Motor neuron (in vitro differentiated cells): ENCODE measurements around the gene WASHC2C. TPM values are rescaled to one million over a fixed set of nuclear protein-coding genes. Genes with fewer than 3 reads are reported as not detected.
"Not testable (repeated sequence)": the region's sequence is repeated elsewhere in the genome, so short reads cannot be mapped to it uniquely, and the experiment has no call there.

Source experiments
- ATAC-seq, 8 experiments: fragments of 200-7000 bp; cut with Tn5 transposase; replicated peaks in 6 of 8; 2 replicates each; pipeline ENCODE4 v1.8.0; 2021; ENCODE audit warnings: mild to moderate bottlenecking in 8 of 8, moderate library complexity in 8 of 8
- H3K27ac ChIP-seq, 2 donors: fragments of 250-450 bp; sonication (Bioruptor Pico); 2 replicates each; pipeline ENCODE4 v1.9.0; 2021; ENCODE audit warnings: antibody characterized with exemption in 2 of 2, mild to moderate bottlenecking in 2 of 2, moderate library complexity in 1 of 2
- H3K4me1 ChIP-seq, 2 donors: fragments of 250-450 bp; sonication (Bioruptor Pico); replicated peaks in 1 of 2; 2 replicates each; pipeline ENCODE4 v1.6.1; 2021; ENCODE audit warnings: antibody characterized with exemption in 2 of 2, mild to moderate bottlenecking in 2 of 2, moderate library complexity in 1 of 2
- H3K4me3 ChIP-seq, 5 donors: fragments of 250-450 bp; sonication (Bioruptor Pico); 2 replicates each; pipeline ENCODE4 v1.9.0; 2021; ENCODE audit warnings: antibody characterized with exemption in 5 of 5, mild to moderate bottlenecking in 5 of 5, moderate library complexity in 4 of 5
- WGBS, 10 experiments: fragments of 450-650 bp; shearing (Covaris generic); methylation state at CpG; one replicate each; pipeline ENCODE4 v1.0.0; 2022; 5-methylcytosine and 5-hydroxymethylcytosine counted together
- in situ Hi-C, 9 experiments: fragments of 400-800 bp; cut with MboI; loops; one replicate each; pipeline ENCODE4 v1.15.0; 2021; ENCODE audit warnings: low sequenced_read_pairs in 9 of 9, low pct_unique_long_range_greater_than_20kb in 2 of 9; ENCODE audit not compliant: unreplicated experiment in 9 of 9
- total RNA-seq, 8 experiments: library from RNA; unstranded; fragments of 300-600 nt; gene quantifications; 2 replicates each; pipeline versions ENCODE4 v1.2.3 to v1.2.4, GENCODE V29; 2022

The WASHC2C gene, protein sequence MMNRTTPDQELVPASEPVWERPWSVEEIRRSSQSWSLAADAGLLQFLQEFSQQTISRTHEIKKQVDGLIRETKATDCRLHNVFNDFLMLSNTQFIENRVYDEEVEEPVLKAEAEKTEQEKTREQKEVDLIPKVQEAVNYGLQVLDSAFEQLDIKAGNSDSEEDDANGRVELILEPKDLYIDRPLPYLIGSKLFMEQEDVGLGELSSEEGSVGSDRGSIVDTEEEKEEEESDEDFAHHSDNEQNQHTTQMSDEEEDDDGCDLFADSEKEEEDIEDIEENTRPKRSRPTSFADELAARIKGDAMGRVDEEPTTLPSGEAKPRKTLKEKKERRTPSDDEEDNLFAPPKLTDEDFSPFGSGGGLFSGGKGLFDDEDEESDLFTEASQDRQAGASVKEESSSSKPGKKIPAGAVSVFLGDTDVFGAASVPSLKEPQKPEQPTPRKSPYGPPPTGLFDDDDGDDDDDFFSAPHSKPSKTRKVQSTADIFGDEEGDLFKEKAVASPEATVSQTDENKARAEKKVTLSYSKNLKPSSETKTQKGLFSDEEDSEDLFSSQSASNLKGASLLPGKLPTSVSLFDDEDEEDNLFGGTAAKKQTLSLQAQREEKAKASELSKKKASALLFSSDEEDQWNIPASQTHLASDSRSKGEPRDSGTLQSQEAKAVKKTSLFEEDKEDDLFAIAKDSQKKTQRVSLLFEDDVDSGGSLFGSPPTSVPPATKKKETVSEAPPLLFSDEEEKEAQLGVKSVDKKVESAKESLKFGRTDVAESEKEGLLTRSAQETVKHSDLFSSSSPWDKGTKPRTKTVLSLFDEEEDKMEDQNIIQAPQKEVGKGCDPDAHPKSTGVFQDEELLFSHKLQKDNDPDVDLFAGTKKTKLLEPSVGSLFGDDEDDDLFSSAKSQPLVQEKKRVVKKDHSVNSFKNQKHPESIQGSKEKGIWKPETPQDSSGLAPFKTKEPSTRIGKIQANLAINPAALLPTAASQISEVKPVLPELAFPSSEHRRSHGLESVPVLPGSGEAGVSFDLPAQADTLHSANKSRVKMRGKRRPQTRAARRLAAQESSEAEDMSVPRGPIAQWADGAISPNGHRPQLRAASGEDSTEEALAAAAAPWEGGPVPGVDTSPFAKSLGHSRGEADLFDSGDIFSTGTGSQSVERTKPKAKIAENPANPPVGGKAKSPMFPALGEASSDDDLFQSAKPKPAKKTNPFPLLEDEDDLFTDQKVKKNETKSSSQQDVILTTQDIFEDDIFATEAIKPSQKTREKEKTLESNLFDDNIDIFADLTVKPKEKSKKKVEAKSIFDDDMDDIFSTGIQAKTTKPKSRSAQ (N-terminal part only)
- total RNA-seq, result 10 to 100 TPM in 7 of 8 experiments, 1 to 10 TPM in 1; 9.4 to 40.3 (median 27.5) TPM

DNA sequence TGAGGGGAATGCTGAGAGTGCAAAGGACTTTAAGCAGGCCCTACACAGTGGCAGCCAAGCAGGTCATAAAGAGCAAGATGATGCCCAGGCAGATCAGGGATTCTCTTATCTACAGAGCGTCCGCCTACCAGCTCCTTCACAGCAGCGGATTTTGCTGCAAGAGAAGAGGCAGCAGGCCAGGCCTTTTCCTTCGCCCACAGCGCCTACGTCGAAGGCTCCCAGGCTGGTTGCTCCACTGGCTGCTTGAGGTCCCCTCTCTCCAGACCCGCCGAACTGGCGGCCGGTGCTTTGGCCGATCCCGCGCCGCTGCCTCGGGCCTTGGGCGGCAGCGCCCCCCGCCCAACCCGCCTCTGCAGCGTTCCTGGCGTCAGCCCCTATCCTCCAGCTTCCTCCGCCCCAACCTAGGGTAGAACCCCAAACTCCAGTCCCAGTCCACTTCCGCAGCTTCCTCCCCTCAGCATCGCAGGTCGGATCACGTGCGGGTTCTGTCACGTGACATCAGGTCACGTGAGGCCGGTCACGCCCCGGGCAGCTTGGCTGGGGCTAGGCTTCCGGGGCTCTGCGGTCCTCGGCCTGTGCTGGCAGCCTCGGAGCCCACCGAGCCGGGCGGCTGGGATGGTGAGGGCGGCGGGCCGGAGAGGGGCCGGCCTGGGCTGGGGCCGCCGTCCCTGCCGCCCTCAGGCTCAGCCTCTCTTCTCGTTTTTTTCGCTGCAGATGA lies at the start of gene WASHC2C:
Gene WASHC2C, plus strand, starts transcription at position 564 of the 718 bp plus-strand sequence. Its CDS starts 52 bp downstream, at position 616.
- ATAC-seq, result peak; percentile 89 to 98 (median 96)
- H3K4me1 ChIP-seq, in situ Hi-C loops: not testable (repeated sequence)
- WGBS, 10 experiments, result no CpG with 5 or more reads among the region's 49 CpGs
- peak within 1 kb of the TSS; percentile 81 to 98 (median 94) for H3K4me3 ChIP-seq
- peak within 1 kb of the TSS in 1 of 2 donors; percentile 67 for H3K27ac ChIP-seq

DNA sequence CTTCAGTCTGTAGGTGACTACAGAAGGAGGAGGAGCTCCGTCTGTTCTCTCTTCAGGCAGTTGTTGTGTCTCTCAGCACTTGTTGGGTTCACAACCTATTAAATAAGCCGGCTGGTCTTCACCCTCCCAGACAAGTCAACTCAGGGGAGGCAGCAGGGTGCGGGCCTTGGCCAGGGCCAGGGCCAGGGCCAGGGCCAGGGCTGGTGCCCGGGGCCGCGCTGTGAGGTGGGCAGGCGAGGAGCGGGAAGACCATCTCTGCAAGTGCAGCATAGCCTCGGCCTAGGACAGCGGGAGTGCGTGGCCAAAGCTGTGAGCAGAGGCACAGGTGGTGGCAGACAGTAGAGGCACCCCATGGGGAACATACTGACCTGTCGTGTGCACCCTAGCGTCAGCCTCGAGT lies 48.6 kb upstream of the WASHC2C start:
- no CpG with 5 or more reads among the region's 14 CpGs for WGBS, 10 experiments
- in situ Hi-C loops, result loop anchor here in 1 of 9 experiments (10.0 kb wide), 1 partner anchor 214 kb away; no protein-coding TSS in a partner anchor
- H3K27ac ChIP-seq, ATAC-seq, H3K4me3 ChIP-seq, H3K4me1 ChIP-seq: not testable (repeated sequence)

DNA sequence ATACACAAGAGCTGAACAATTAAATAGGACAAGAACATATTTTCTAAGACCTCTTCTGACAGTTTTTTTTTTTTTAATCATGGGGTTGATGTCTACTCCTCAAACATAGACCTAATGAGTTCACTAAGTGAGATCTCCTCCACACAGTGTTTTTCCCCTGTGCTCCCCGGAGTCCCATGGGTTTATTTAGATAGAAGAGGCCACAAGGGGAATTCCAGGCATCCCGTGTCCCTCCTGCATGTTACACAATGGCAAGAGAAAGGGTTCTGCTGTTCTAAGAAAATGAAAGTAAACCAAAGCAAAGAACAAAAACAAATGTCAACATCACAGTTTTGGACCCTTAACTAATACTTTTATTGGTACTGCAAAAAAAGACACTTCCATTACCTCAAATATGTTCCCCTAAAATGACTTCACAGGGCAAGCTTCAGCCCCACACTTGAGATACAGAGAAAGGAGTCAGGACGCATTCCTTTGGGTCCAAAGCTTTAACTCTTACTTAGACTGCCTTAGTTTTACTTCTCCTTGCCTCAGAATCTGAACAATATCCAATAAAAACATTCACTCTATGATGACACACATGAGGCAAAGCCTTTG lies 16.8 kb upstream of the WASHC2C start:
- no CpG with 5 or more reads among the region's 3 CpGs for whole genome bisulfite sequencing, 10 experiments
- ATAC-seq, result peak in 2 of 8 experiments; percentile 68 to 81
- H3K27ac ChIP-seq, H3K4me1 ChIP-seq, H3K4me3 ChIP-seq, in situ Hi-C loops: not testable (repeated sequence)

DNA sequence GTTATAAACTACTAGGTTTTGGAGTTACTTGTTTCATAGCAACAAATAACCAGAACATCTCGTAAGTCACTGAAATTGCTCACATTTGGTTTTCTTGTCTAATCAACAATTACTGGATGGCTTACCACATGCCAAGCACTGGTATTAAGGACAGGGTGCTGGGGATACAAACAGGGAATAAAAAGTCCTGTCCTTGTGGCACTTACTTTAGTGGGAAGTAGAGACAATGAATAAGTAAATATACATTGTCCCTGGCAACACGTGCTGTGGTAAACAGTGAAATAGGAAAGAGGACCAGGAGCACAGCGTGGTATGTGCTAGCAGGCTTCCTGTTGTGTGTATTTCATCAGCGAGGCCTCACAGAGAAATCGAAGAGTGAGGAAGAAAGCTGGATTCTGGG lies 15.8 kb upstream of the WASHC2C start:
- H3K27ac ChIP-seq, H3K4me1 ChIP-seq, H3K4me3 ChIP-seq, in situ Hi-C loops: not testable (repeated sequence)
- WGBS, 10 experiments, result 60 to 80% (median 80%) methylated on average over 1 to 2 of the region's 5 CpGs; no CpG with 5 or more reads in 7 of the 10 experiments
- ATAC-seq, result peak in 1 of 8 experiments; percentile 63

DNA sequence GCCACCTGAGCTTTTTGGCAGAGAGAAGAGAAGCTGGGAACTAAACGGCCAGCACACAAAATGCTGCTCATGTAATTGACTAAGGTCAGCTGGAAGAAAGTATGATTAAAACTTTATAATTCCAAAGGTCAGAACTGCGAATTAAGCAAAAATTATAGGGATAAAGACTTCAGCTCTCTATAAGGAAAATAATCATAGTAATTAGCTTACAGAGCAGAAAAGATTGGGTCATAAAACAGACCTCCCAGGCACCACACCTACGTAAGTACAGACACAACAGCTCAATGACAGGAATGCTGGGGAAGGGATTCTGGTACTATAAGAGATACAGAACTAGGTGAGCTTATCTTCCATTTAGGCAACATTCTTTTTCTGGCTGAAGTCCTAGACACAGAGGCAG lies 10.0 kb upstream of the WASHC2C start:
- ATAC-seq, in situ Hi-C loops: not testable (repeated sequence)
- WGBS, 10 experiments, result 0 to 63% (median 41%) methylated on average over 1 to 3 of the region's 3 CpGs; no CpG with 5 or more reads in 1 of the 10 experiments

DNA sequence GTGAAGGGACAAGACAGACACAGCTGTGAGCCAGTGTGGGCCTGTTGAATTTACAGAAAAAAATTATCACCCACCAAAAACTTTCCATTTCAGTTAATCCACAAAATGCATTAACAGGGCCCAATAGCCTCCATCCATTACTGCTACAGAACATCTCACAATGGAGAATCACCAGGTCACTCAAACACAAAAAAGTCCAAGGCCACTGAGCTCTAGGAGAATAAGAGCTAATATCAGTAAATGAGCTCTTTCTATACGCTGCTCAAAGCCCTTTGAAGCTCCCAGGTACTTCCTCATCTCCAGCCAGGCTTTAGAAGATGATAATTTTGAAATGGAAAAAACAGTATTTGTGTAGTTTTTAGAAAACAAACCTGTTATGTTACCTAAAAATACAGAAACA lies 9.4 kb upstream of the WASHC2C start:
- H3K4me3 ChIP-seq, H3K27ac ChIP-seq, H3K4me1 ChIP-seq, ATAC-seq, in situ Hi-C loops: not testable (repeated sequence)
- WGBS, 10 experiments, result 0 to 63% (median 40%) methylated on average over 1 of the region's 1 CpG; no CpG with 5 or more reads in 3 of the 10 experiments

More for the DNA sequence above, 10.0 kb upstream of the WASHC2C start:
- H3K27ac ChIP-seq, H3K4me1 ChIP-seq, H3K4me3 ChIP-seq: not testable (repeated sequence)

DNA sequence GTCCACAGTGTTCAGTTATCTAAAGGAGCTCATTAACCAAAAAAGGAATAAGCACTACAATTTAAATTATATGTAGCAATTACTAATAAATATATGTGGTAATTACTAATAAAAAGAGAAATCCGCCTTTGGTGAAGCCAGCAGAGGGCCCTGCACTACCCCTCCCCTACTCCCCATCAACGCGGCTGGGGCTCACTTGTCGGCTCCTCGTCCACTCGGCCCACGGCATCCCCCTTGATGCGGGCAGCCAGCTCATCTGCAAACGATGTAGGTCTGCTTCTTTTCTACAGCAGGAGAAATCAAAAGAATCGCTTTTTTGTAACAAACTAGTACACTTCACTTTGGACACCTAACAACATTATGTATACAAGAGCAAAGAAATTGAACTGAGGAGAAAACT lies 5.6 kb upstream of the WASHC2C start:
- H3K27ac ChIP-seq, H3K4me3 ChIP-seq, in situ Hi-C loops, ATAC-seq, H3K4me1 ChIP-seq: not testable (repeated sequence)
- 20 to 27% methylated on average over 1 to 3 of the region's 10 CpGs; no CpG with 5 or more reads in 8 of the 10 experiments for WGBS, 10 experiments

DNA sequence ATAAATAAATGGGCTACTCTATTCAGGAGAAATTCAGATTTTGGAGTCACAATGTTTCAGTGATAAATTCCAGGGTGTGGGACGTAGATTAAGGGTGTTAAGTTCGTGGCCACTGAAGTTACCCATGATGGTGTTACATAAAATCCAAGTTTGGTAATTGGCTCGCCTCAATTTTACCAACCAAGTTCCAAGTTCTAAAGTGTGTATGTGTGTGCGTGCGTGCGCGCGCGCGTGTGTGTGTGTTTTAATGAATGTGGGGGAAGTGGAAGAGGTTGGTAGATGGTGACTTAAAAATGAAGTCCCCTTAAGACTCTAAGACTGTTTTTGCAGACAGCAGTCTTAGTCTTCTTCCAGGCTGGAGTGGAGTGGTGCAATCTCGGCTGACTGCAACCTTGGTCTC lies 3.2 kb upstream of the WASHC2C start:
- H3K27ac ChIP-seq, ATAC-seq, H3K4me1 ChIP-seq, H3K4me3 ChIP-seq, in situ Hi-C loops: not testable (repeated sequence)
- WGBS, 10 experiments, result 56 to 100% (median 81%) methylated on average over 3 to 10 of the region's 11 CpGs; no CpG with 5 or more reads in 6 of the 10 experiments

DNA sequence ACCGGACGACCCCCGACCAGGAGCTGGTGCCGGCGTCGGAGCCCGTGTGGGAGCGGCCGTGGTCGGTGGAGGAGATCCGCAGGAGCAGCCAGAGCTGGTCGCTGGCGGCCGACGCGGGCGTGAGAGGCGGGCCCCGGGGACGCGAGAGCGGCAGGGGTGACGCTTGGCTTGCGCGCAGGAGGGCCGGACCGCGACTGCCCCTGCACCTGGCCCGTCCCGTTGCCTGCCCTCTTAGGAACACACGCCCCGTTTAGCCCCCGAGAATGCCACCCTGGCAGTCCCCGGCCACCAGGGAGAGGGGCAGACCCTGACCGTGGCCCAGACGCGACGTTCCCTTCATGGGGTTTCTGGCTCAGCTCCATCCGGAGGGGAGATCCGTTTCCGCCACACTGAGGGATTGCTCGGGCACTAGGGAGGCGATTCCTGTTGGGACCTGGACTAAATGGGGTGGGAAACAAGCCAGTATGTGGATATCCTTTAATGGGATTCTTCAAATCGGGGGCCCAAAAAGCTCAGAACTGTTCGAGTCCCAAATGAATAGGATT lies 427 bp downstream of the WASHC2C start:
- H3K4me3 ChIP-seq, result peak overlapping the region; percentile 81 to 98 (median 94)
- H3K4me1 ChIP-seq, in situ Hi-C loops: not testable (repeated sequence)
- H3K27ac ChIP-seq, result peak overlapping the region in 1 of 2 donors; percentile 67
- ATAC-seq, result peak; percentile 65 to 83 (median 72)
- WGBS, 10 experiments, result no CpG with 5 or more reads among the region's 45 CpGs

DNA sequence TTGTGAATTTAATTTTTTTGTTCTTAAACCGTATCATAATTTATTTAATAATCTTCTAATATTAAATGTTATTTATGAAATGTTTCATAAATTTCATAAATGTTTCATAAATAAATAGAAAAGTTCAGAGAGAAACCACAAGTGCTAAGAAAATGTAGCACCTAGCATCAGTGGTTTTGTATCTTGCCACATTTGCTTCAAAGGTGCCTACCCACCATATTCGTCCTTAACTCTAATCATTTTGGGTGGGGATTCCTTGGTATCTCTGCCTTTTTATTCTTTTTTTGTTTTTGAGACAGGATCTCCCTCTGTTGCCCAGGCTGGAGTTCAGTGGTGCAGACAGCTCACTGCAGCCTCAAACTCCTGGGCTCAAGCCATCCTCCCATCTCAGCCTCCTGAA lies 7.4 kb downstream of the WASHC2C start:
- not testable (repeated sequence) for ATAC-seq
- 100% methylated on average over 1 of the region's 2 CpGs; no CpG with 5 or more reads in 7 of the 10 experiments for WGBS, 10 experiments

DNA sequence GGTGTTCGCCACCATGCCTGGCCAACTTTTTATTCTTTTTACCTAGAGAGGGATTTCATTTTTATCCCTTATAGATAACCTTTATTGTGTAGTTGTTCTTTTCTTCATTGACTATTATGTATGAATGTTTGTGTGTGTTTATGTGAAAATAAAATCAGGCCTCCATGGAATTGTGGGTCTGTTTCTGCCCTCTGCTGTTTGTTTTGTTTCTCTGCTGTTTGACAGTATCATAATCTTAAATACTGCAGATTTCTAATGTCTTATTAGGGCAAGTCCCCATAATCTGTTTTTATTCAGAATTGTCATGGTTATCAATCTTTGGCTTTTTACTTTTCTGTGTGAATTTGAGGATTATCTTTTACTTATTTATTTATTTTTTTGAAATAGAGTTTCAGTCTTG lies 7.8 kb downstream of the WASHC2C start:
- H3K4me1 ChIP-seq, H3K27ac ChIP-seq, ATAC-seq, in situ Hi-C loops, H3K4me3 ChIP-seq: not testable (repeated sequence)
- no CpG with 5 or more reads among the region's 1 CpG for WGBS, 10 experiments

More for the DNA sequence above, 7.4 kb downstream of the WASHC2C start:
- H3K4me1 ChIP-seq, H3K4me3 ChIP-seq, H3K27ac ChIP-seq, in situ Hi-C loops: not testable (repeated sequence)
